ENCODE data around the gene TTC24. TPM values are rescaled to one million over a fixed set of nuclear protein-coding genes. Genes with fewer than 3 reads are reported as not detected.

The TTC24 gene
- total and polyA plus RNA-seq, 7 donors: 2.6 TPM; not detected in 6

DNA sequence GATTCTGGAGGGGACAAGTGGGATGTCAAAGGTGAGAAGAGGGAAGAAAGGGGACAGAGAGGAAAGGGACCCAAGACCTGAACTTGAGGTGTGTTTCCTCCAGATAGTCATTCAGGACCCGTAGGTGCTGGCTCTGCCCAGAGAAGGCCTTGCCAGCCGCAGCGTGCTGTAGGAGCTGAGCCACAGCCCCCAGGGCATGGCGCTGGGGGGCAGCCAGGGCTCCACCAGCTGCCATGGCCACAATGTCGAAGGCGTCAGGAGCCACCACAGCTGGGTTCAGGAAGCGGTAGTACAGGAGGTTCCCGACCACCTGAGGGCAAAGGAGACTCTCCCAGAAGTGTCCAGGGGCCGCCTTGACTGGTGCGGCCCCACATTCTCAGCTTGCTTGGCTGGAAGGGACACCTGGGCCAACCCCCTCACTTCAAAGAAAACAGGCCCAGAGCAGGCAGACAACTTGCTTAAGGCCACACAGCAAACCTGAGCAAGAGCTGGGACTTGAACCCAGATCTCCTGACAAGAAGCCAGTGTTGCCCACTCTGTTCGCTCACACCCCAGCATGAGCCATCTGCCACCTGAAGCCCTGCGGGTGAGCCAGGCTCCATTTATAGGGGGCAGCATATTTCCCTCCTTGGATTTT lies 45.0 kb upstream of the TTC24 start:
- Histone ChIP-seq H3K9me3 (no peaks in the 10 kb centered on the region), H3K27me3 (no peaks in the 10 kb centered on the region), H3K36me3 (no peaks in the 10 kb centered on the region), H3K27ac (no peak overlapping the region), H3K4me3 (no peak overlapping the region), H3K4me1 (no peaks in the 10 kb centered on the region)
- intact Hi-C loops (cut with DNase I): loop anchor here (10.0 kb wide), 1 partner anchor 150 kb away; no protein-coding TSS in a partner anchor
- TF ChIP-seq, protein P1, sequence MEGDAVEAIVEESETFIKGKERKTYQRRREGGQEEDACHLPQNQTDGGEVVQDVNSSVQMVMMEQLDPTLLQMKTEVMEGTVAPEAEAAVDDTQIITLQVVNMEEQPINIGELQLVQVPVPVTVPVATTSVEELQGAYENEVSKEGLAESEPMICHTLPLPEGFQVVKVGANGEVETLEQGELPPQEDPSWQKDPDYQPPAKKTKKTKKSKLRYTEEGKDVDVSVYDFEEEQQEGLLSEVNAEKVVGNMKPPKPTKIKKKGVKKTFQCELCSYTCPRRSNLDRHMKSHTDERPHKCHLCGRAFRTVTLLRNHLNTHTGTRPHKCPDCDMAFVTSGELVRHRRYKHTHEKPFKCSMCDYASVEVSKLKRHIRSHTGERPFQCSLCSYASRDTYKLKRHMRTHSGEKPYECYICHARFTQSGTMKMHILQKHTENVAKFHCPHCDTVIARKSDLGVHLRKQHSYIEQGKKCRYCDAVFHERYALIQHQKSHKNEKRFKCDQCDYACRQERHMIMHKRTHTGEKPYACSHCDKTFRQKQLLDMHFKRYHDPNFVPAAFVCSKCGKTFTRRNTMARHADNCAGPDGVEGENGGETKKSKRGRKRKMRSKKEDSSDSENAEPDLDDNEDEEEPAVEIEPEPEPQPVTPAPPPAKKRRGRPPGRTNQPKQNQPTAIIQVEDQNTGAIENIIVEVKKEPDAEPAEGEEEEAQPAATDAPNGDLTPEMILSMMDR (IDR thresholded peaks at IDR 0.05): no peak
- TF ChIP-seq POLR2AphosphoS5 (IDR thresholded peaks at IDR 0.05) (no peak), EP300 (IDR thresholded peaks at IDR 0.05) (no peak), POLR2A (IDR thresholded peaks at IDR 0.05) (no peak)
- 93 to 94% methylated on average over 12 of the region's 12 CpGs for WGBS, 2 donors
- DNase-seq: no peak

DNA sequence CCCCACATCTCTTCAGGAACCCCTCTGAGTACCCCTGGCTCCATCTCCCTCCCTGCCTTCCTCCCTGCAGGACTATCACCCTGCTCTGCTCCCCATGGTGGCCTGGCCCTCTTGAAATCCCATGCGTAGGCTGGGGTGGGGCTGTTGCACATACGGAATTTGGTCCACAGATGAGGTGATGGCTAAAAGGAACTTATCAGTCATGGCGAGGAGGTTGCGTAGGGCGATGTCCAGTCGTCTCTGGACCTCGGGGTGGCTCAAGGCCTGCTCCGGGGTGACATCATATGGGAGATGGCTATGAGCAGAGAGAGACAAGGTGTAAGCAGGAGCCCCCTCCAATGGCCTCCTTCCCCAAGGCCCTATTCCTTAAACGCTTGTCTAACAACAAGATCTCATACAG lies 42.5 kb upstream of the TTC24 start:
- intact Hi-C loops (cut with DNase I): loop anchor here (10.0 kb wide), 1 partner anchor 152 kb away; no protein-coding TSS in a partner anchor
- WGBS, 2 donors: 94 to 96% methylated on average over 9 of the region's 9 CpGs
- TF ChIP-seq EP300 (IDR thresholded peaks at IDR 0.05) (no peak), POLR2AphosphoS5 (IDR thresholded peaks at IDR 0.05) (no peak), POLR2A (IDR thresholded peaks at IDR 0.05) (no peak)

DNA sequence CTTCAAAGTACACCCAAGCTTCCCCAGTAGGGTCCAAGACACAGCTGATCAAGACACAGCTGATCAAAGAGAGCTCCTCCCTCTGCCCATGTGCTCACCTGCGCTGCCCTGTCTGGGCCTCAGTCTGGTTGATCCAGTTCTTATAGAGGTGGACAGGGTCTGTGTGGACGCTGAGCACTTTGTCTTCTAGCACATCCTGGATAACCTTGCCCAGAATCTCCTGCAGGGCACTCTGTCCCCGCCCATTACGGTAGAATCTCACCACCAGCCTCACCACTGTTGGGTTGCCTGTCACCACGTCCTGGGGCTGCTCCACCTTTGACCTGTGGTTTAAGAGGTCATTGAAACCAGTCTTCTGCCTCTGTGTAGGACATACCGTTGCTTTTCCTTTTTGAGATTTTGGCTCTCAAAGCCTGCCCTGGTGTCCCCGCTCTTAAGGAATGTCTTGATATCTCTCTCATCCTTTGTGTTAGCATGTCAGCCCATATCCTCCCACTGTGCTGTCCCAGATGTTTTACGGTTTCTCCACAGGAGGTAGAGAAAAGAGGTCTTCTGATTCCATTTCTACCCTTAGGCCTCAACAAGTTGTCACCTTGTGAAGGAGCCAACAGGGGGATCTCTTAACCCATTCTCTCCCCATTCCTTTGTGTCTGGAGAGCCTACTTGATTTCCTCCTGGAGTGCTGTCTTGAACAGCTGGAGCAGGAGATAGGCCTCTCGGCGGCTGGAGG lies 40.6 kb upstream of the TTC24 start:
- H3K4me3 ChIP-seq: no peak overlapping the region
- no peaks in the 10 kb centered on the region for H3K27me3 ChIP-seq
- TF ChIP-seq POLR2AphosphoS5 (IDR thresholded peaks at IDR 0.05): no peak
- no peak for TF ChIP-seq POLR2A (IDR thresholded peaks at IDR 0.05)
- no peak for TF ChIP-seq EP300 (IDR thresholded peaks at IDR 0.05)
- TF ChIP-seq, protein P1 (IDR thresholded peaks at IDR 0.05): no peak
- H3K9me3 ChIP-seq: no peaks in the 10 kb centered on the region
- WGBS, 2 donors: 89 to 93% methylated on average over 10 of the region's 10 CpGs
- H3K27ac ChIP-seq: no peak overlapping the region
- no peaks in the 10 kb centered on the region for H3K36me3 ChIP-seq
- no peaks in the 10 kb centered on the region for H3K4me1 ChIP-seq
- intact Hi-C loops (cut with DNase I): loop anchor here (10.0 kb wide), 1 partner anchor 154 kb away; no protein-coding TSS in a partner anchor
- DNase-seq: no peak

More for the DNA sequence above, 42.5 kb upstream of the TTC24 start:
- no peaks in the 10 kb centered on the region for H3K27me3 ChIP-seq
- H3K9me3 ChIP-seq: no peaks in the 10 kb centered on the region
- no peaks in the 10 kb centered on the region for H3K4me1 ChIP-seq
- H3K36me3 ChIP-seq: no peaks in the 10 kb centered on the region
- no peak for DNase-seq
- H3K4me3 ChIP-seq: no peak overlapping the region
- H3K27ac ChIP-seq: no peak overlapping the region

- no peak for DNase-seq
- intact Hi-C loops (cut with DNase I): loop anchor here (10.0 kb wide), 1 partner anchor 155 kb away; no protein-coding TSS in a partner anchor
- H3K27ac ChIP-seq: no peak overlapping the region
- H3K27me3 ChIP-seq: no peaks in the 10 kb centered on the region
- TF ChIP-seq, protein P1 (IDR thresholded peaks at IDR 0.05): no peak
- TF ChIP-seq EP300 (IDR thresholded peaks at IDR 0.05): no peak
- no peak for TF ChIP-seq POLR2A (IDR thresholded peaks at IDR 0.05)
- TF ChIP-seq POLR2AphosphoS5 (IDR thresholded peaks at IDR 0.05): no peak
- H3K9me3 ChIP-seq: no peaks in the 10 kb centered on the region
- H3K4me1 ChIP-seq: no peaks in the 10 kb centered on the region
- WGBS, 2 donors: 83 to 91% methylated on average over 4 of the region's 4 CpGs
- H3K36me3 ChIP-seq: no peaks in the 10 kb centered on the region
- H3K4me3 ChIP-seq: no peak overlapping the region
These were observed 39.6 kb upstream of the TTC24 start for GRCh38 chr1:156539818-156540355.

DNA sequence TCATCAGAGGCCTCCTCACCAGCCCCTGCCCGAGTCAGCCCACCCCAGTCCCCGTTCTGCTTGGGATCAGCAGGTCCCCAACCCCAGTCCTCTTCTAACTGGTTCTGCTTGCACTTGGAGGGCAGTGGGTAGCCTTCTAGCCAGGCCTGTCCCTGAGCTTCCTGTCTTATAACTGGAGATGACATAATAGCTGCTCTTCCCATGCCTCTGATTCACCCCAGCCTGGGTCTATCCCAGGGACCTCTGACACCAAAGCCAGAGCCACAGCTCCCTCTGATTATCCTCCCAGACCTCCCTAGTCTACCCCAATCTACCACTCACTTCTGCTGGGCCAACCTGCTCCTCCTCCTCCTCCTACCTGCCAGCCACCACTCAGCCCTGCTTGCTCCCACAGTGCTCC lies 38.6 kb upstream of the TTC24 start:
- Histone ChIP-seq H3K4me3 (no peak overlapping the region), H3K9me3 (no peaks in the 10 kb centered on the region), H3K4me1 (no peaks in the 10 kb centered on the region), H3K27me3 (no peaks in the 10 kb centered on the region), H3K36me3 (no peaks in the 10 kb centered on the region), H3K27ac (no peak overlapping the region)
- WGBS, 2 donors: 93 to 94% methylated on average over 2 of the region's 2 CpGs
- TF ChIP-seq POLR2A (IDR thresholded peaks at IDR 0.05): no peak
- TF ChIP-seq EP300 (IDR thresholded peaks at IDR 0.05): no peak
- TF ChIP-seq POLR2AphosphoS5 (IDR thresholded peaks at IDR 0.05): no peak
- TF ChIP-seq, protein P1 (IDR thresholded peaks at IDR 0.05): no peak
- intact Hi-C loops (cut with DNase I): no loop called here
- DNase-seq: no peak
